CD4-positive, alpha-beta T cell treated with Interleukin-15 for 1 hour (primary cell): ENCODE data around the gene IL4.
A peak's percentile ranks its signal among the peaks of the same experiment; 100 is the strongest.
"Not testable (repeated sequence)": the region's sequence is repeated elsewhere in the genome, so short reads cannot be mapped to it uniquely, and the experiment has no call there.

Experiments used
- DNase-seq: peaks from one replicate; pipeline ENCODE4 v3.0.0-alpha.2; 2020

Gene IL4

GRCh38 chr5:132673939-132674630, at the start of gene IL4:
Gene IL4 (plus strand): TSS chr5:132673989. CDS start chr5:132674051, 62 bp downstream.
- DNase-seq = no peak

- no peak for DNase-seq
Observed at GRCh38 chr5:132627470-132627869, 46.3 kb upstream of the IL4 start.

DNA sequence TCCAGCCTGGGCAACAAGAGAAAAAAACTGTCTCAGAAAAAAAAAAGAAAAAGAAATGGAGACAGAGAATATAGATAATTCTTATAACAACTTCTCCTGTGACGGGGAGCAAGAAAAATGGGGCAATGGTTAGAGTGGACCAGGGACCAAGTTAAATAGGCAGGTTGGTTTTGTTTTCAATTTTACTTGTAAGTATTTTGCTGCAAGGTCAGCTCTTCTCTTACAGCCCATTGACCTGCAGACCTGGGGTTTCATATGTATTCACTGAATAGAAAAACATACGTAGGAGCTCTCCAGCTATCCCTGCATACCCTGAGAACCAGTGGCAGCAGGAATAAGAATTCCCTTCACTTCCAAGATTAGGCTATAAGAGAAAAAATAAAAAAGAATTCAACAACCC, 45.0 kb upstream of the IL4 start:
- DNase-seq = no peak

DNA sequence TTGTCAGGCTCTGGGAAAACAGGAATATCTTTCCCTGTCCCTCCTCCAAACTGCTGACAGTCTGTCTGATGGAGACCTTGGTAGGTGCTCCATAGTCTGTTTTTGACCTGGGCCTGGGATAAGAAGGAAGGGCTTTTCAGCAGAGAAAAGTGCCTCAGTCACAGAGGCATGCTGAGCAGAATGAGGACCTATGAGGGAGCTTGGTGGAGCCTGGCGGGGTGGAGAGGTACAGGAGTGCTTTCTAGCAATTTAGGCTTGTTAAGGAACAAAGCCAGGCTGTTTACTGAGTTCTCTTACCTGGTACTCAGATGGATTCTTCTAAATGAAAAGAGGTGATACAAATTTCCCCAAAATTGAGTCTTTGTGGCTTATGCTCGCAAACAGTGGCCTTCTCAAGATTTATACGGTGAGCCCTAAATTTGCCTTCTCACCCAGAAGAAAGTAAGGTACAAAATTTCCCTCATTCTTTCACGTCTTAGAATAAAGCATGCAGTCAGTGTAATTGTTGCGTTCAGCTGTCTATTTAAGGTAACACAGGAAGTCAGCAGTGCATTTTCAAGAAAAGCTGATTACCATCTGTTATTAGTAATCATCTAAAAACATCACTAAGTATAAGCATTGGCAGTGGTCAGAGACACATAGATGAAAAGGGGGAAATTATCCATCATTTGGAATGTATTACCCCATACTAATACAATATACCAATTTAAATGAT, 44.4 kb upstream of the IL4 start:
- no peak for DNase-seq

DNA sequence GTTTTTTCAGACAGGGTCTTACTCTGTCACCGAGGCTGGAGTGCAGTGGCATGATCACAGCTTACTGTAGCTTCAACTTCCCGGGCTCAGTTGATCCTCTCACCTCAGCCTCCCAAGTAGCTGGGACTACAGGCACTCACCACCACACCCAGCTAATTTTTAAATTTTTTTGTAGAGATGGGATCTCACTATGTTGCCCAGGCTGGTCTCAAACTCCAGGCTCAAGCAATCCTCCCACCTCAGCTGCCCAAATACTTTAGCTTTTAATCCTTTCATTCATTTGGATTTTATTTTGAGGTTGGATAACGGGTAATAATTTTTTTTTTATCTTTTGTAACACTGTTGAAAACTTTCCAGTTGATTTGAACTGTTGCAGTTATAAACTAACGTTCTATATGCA, 40.2 kb upstream of the IL4 start:
- not testable (repeated sequence) for DNase-seq

- DNase-seq = no peak
Observed at GRCh38 chr5:132635873-132636272, 37.9 kb upstream of the IL4 start.

- DNase-seq = no peak
Observed at GRCh38 chr5:132637241-132637640, 36.5 kb upstream of the IL4 start.

GRCh38 chr5:132639706-132640130, 34.1 kb upstream of the IL4 start:
- no peak for DNase-seq

DNA sequence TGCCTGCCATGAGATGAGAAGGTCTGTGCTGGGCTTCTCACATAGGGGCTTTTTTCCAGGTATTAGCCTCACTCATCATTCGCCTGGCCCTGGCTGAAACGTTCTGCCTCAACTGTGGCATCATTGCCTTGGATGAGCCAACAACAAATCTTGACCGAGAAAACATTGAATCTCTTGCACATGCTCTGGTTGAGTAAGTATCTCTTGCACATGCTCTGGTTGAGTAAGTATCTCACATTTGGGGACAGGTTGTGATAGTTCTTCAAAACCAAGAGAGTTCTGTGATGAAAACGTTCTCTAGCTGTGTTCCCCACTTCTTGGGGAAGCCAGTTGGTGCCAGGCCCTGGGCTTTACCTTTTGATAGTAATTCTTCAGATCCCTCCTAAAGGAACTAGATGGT, 33.2 kb upstream of the IL4 start:
- no peak for DNase-seq

GRCh38 chr5:132641241-132641723, 32.5 kb upstream of the IL4 start:
- no peak for DNase-seq

DNA sequence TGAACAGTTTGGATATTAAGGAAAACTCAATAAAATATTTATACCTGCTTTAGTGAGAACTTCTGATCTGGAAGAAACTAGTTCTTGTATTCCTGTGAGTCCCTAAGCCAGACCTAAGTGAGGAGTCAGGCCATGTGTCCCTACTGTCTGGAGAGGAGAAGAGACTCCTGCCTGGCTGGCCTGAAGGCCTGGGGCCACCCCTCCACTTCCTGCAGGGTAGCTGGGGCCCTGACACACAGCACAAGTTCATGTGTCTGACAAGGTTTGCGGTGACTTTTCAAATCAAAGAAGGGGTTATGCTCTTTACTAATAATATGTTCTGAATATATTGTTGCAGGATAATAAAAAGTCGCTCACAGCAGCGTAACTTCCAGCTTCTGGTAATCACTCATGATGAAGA, 31.9 kb upstream of the IL4 start:
- DNase-seq = no peak

DNA sequence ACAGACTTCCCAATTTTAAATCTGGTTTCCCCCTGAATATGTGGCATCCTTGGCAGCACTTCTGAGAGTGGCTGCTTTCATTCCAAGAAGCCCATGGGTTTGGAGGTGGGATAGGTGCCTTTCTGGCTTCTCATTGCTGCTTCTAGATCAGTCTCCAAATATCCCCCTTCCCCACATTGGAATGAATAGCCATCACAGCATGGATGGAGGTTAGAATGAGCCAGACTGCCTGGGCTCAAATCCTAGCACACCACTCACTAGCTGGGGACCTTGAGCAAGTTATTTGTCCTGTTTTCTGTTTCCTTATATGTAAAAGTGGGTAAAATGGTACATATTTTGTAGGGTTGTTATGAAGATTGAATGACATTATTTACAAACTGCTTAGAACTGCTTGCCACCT, 29.6 kb upstream of the IL4 start:
- DNase-seq = no peak

DNA sequence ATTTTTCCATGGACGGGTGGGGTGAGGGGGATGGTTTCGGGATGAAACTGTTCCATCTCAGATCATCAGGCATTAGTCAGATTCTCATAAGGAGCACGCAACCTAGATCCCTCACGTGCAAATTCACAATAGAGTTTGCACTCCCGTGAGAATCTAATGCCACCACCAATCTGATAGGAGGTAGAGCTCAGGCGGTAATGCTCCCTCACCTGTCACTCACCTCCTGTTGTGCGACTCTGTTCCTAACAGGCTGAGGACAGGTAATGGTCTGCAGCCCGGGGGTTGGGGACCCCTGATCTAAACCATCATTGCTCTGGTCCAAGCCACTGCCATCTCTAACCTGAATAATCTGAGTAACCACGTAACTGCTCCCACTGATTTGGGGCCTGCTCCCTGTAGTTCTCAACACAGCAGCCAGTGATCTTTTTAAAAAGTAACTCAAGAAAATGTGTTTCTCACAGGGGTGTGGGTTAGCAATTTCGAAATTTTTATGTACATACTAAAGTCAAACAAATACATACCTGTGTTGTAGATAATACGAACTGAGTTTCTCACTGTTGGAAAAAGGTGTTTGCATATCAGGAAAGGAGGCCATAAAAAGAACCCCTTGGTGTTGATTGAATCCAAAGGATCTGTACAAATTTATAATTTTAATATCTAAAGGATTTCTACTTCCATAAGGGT, 27.1 kb upstream of the IL4 start:
- DNase-seq = no peak

GRCh38 chr5:132647473-132647872, 26.3 kb upstream of the IL4 start:
- no peak for DNase-seq

DNA sequence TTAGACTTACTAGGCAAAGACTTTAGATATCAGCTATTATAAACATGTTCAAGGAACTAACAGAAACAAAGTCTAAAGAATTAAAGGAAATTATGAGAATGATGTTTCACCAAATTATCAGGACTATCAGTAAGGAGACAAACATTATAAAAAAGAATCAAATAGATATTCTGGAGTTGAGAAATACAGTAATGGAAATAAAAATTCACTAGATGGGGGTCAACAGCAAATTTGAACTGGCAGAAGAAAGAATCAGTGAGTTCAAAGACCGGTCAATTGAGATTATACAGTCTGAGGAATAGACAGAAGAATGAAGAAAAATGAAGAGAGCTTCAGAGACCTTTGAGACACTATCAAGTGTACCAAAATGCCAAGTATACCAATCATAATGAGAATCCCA, 25.4 kb upstream of the IL4 start:
- DNase-seq = no peak

- DNase-seq = no peak
Observed at GRCh38 chr5:132651838-132652469, 21.8 kb upstream of the IL4 start.

DNA sequence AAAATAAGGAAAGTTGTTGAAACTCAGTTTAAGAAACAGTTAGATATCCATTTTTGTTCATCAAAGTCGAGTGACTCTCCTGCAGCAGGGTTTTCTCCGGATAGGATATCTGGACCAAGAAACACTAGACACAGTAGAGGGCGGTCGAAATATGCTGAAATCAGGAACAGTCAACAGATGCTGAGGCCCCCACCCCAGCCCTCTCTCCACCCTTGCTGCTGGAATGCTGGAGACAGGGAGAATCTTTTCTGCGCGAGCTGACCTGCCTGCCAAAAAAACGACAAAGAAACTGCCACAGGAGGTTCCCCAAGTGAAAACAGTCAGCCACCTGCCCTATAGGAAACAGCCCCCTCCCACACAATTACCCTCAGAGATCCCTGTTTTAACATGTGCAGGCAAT, 20.1 kb upstream of the IL4 start:
- DNase-seq = no peak

GRCh38 chr5:132655821-132656773, 17.7 kb upstream of the IL4 start:
- DNase-seq = peak; percentile 38

GRCh38 chr5:132656774-132657355, 16.9 kb upstream of the IL4 start:
- DNase-seq = no peak

DNA sequence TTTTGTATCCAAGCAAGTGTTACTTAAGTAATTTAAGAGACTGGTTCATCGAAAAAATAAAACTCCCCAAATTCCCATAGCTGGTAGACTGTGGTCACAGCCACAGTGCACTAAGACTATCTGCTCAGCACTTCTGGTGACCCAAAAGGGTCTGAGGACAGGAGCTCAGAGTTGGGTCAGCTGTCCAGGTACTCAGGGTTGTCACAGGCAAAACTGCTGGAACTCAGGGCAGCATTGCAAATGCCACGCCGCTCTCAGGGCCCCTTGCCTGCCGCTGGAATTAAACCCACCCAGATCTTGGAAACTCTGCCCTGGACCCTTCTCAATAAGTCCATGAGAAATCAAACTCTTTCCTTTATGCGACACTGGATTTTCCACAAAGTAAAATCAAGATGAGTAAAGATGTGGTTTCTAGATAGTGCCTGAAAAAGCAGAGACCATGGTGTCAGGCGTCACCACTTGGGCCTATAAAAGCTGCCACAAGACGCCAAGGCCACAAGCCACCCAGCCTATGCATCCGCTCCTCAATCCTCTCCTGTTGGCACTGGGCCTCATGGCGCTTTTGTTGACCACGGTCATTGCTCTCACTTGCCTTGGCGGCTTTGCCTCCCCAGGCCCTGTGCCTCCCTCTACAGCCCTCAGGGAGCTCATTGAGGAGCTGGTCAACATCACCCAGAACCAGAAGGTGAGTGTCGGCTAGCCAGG, 16.0 kb upstream of the IL4 start, which contains the start of gene IL13:
IL13 (plus strand) TSS at position 498 of the 705 bp plus-strand sequence; CDS start at position 512, 14 bp downstream.
- no peak for DNase-seq
